Measurements from ENCODE around the gene PRPF31. TPM values are rescaled to one million over a fixed set of nuclear protein-coding genes. Genes with fewer than 3 reads are reported as not detected.

PRPF31 gene
- total RNA-seq, 5 donors from 2014 or later (not counting 1 experiment from before 2014, with no cell fraction given), result 56.3 to 75.3 (median 69.8) TPM

DNA sequence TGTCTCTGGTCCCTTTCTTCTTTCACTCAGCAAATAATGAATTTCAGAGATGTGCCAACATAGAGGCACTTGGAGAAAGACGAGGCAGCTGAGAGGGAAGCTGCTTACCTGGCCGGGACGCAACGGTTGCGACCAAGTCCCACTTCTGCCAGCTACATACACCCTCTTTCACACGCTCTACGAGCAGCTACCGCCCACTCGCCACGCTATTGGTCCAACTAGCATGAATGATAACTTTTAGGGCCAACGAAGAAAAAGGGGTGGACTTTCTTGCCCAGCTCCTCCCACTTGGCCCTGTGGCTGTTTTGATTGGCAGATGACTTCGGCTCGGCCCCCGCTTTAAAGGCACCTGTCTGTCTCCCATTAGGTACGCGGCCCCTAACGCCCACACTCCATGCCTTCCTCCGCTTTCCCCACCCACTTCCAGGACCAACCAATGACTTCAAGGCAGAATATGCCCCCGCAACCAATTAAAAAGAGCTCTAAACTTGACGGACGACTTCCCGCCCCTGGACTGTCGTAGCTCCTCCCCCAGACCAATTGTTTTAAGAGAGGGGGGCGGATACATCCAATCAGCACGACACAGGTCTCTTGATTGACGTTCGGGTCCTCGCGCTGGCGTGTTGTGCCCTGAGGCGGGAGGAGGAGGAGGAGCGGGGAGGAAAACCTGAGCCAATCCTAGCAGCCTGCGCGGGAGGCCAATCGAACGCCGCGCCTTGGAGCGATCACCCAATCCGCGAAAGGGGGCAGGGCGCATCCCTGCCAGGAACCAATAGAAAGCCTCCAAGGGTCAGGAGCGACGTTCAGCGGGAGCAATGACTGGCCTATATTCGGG, 21.5 kb downstream of the PRPF31 start:
- peaks cover 3% of the 10 kb centered on the region for H3K36me3 Mint-ChIP-seq
- Histone ChIP-seq H3K4me1 (ENCODE audit: control insufficient read depth in 1 of 2, extremely low read depth in 1 of 2, insufficient read depth in 2 of 2, low read length in 2 of 2) (peaks cover 13 to 51% of the 10 kb centered on the region in 2 experiments), H3K27ac (ENCODE audit: low read length) (peak overlapping the region; percentile 70), H3K9me3 (no peaks in the 10 kb centered on the region), H3K27me3 (replicated peaks in 1 of 2; ENCODE audit: control insufficient read depth in 2 of 2, extremely low read depth in 1 of 2, insufficient read depth in 2 of 2, low read length in 1 of 2) (peaks cover 0 to 5% of the 10 kb centered on the region in 2 experiments), H3K36me3 (ENCODE audit: control insufficient read depth in 2 of 2, extremely low read depth in 1 of 2, insufficient read depth in 1 of 2, low read length in 1 of 2) (peaks cover 0 to 20% of the 10 kb centered on the region in 2 donors), H3K4me3 (ENCODE audit: control insufficient read depth in 1 of 2, extremely low read depth in 1 of 2, low read length in 1 of 2) (peak overlapping the region; percentile 67 to 73)
- WGBS (ENCODE audit: insufficient coverage), result under 1% methylated on average over 32 of the region's 46 CpGs
- POLR2A ChIA-PET, result interaction anchor here (0.8 to 1.7 kb wide), 15 partner anchors 12 to 1984 kb away, joined by 3 to 30 read pairs (median 5); partner anchors contain the start of genes PRPF31 (in 2 of the 2), TFPT (in 2 of the 2), LENG1 (in 1 of the 2) and LENG8 (in 1 of the 2)
- ATAC-seq (replicated peaks in 1 of 4), result peak; percentile 80 to 84 (median 81)
- H3K4me1 Mint-ChIP-seq, result peaks cover 47 to 53% (median 50%) of the 10 kb centered on the region in 3 donors
- H3K4me3 Mint-ChIP-seq, result peak overlapping the region; percentile 78 to 87 (median 85)
- H3K9me3 Mint-ChIP-seq, result no peaks in the 10 kb centered on the region
- DNase-seq, result peak; percentile 95 to 100 (median 99)
- peak overlapping the region; percentile 90 to 92 for H3K27ac Mint-ChIP-seq
- no peaks in the 10 kb centered on the region for H3K27me3 Mint-ChIP-seq
- CTCF ChIA-PET, result interaction anchor here in 1 of 2 donors (0.5 to 1.9 kb wide), 16 partner anchors 20 to 1534 kb away, joined by 3 to 26 read pairs (median 4); partner anchors contain the start of genes LENG1, MBOAT7, PRPF31 and RPS9

GRCh38 chr19:54137699-54138488, 22.3 kb downstream of the PRPF31 start, which contains the start of gene CNOT3:
Gene CNOT3 (plus strand): TSS chr19:54137762. CDS start chr19:54142979, 5,217 bp downstream.
- Mint-ChIP-seq H3K9me3 (no peaks in the 10 kb centered on the region), H3K27ac (peak within 1 kb of the TSS; percentile 90 to 92), H3K36me3 (peaks cover 7% of the 10 kb centered on the region), H3K4me3 (peak within 1 kb of the TSS; percentile 78 to 88 (median 87)), H3K4me1 (peaks cover 49 to 57% (median 54%) of the 10 kb centered on the region in 3 donors), H3K27me3 (no peaks in the 10 kb centered on the region)
- ChIA-PET POLR2A (interaction anchor here (0.8 to 1.7 kb wide), 13 partner anchors 13 to 1983 kb away, joined by 3 to 30 read pairs (median 6); partner anchors contain the start of genes LENG1 (in 1 of the 2), LENG8 (in 1 of the 2), MBOAT7 (in 1 of the 2) and PRPF31 (in 1 of the 2)), CTCF (interaction anchor here in 1 of 2 donors (0.5 to 1.9 kb wide), 13 partner anchors 19 to 1534 kb away, joined by 3 to 26 read pairs (median 4); partner anchors contain the start of genes LENG1, MBOAT7, PRPF31 and RPS9)
- DNase-seq, result peak in 23 of 35 experiments; percentile 12 to 55 (median 33)
- ATAC-seq (replicated peaks in 1 of 4), result no peak
- H3K36me3 ChIP-seq (ENCODE audit: control insufficient read depth in 2 of 2, extremely low read depth in 1 of 2, insufficient read depth in 1 of 2, low read length in 1 of 2), result peaks cover 2 to 28% of the 10 kb centered on the region in 2 donors
- peak within 1 kb of the TSS; percentile 70 for H3K27ac ChIP-seq (ENCODE audit: low read length)
- peaks cover 0 to 5% of the 10 kb centered on the region in 2 experiments for H3K27me3 ChIP-seq (replicated peaks in 1 of 2; ENCODE audit: control insufficient read depth in 2 of 2, extremely low read depth in 1 of 2, insufficient read depth in 2 of 2, low read length in 1 of 2)
- H3K4me1 ChIP-seq (ENCODE audit: control insufficient read depth in 1 of 2, extremely low read depth in 1 of 2, insufficient read depth in 2 of 2, low read length in 2 of 2), result peaks cover 13 to 51% of the 10 kb centered on the region in 2 experiments
- H3K4me3 ChIP-seq (ENCODE audit: control insufficient read depth in 1 of 2, extremely low read depth in 1 of 2, low read length in 1 of 2), result peak within 1 kb of the TSS; percentile 67 to 73
- under 1% methylated on average over 75 of the region's 103 CpGs for WGBS (ENCODE audit: insufficient coverage)
- H3K9me3 ChIP-seq, result no peaks in the 10 kb centered on the region

DNA sequence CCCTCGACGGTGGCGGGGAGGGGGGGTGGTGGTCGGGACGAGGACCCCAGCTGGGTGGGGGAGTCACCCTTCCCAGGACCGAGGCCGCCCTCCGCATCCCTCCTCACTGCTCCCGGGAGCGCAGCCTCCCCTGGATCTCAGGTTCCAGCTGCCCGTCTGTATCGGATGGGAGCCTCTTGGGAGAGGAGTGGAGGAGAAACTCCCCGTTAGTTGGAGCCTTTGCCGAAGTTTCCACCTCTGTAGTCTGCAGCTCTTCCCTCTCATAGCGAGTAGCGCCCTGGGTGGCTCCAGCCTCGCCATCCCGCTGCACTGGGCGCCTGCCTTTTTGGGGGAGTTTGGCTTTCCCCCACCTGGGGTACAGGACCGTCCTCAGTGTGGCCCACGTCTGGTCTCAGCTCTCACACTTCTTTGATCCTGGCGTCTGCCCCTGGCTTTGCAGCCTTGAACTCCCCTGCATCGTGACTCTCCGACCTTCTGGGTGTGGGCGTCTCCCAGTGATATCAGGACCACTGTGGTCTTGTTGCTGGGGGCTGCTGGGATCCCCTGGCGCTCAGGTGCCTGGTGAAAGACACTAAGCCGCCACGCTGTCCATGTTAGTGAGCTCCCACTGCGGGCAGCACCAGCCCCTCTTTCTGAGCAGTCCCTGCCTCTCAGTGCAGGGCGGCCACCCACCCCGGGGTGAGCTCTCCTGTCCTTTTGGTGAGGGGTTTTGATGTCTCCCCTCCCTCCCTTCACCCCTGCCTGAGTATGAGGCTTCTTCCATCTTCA, 23.1 kb downstream of the PRPF31 start:
- H3K9me3 Mint-ChIP-seq, result no peaks in the 10 kb centered on the region
- H3K4me1 Mint-ChIP-seq, result peaks cover 49 to 57% (median 54%) of the 10 kb centered on the region in 3 donors
- no peak for ATAC-seq (replicated peaks in 1 of 4)
- peak overlapping the region; percentile 16 for H3K27ac ChIP-seq (ENCODE audit: low read length)
- peak overlapping the region; percentile 78 to 88 (median 87) for H3K4me3 Mint-ChIP-seq
- no peaks in the 10 kb centered on the region for H3K9me3 ChIP-seq
- ChIA-PET POLR2A (interaction anchor here in 1 of 2 donors (0.6 kb wide), 1 partner anchor 12 kb away, joined by 6 read pairs; no protein-coding TSS in a partner anchor), CTCF (no interaction called here)
- 17% methylated on average over 10 of the region's 31 CpGs for WGBS (ENCODE audit: insufficient coverage)
- peaks cover 13 to 47% of the 10 kb centered on the region in 2 experiments for H3K4me1 ChIP-seq (ENCODE audit: control insufficient read depth in 1 of 2, extremely low read depth in 1 of 2, insufficient read depth in 2 of 2, low read length in 2 of 2)
- H3K27ac Mint-ChIP-seq, result peak overlapping the region; percentile 89 to 91
- H3K36me3 Mint-ChIP-seq, result peaks cover 15% of the 10 kb centered on the region
- no peaks in the 10 kb centered on the region for H3K27me3 Mint-ChIP-seq
- H3K27me3 ChIP-seq (replicated peaks in 1 of 2; ENCODE audit: control insufficient read depth in 2 of 2, extremely low read depth in 1 of 2, insufficient read depth in 2 of 2, low read length in 1 of 2), result peaks cover 0 to 5% of the 10 kb centered on the region in 2 experiments
- DNase-seq, result peak in 1 of 35 experiments; percentile 31
- peaks cover 6 to 36% of the 10 kb centered on the region in 2 donors for H3K36me3 ChIP-seq (ENCODE audit: control insufficient read depth in 2 of 2, extremely low read depth in 1 of 2, insufficient read depth in 1 of 2, low read length in 1 of 2)
- H3K4me3 ChIP-seq (ENCODE audit: control insufficient read depth in 1 of 2, extremely low read depth in 1 of 2, low read length in 1 of 2), result peak overlapping the region; percentile 26 to 73

DNA sequence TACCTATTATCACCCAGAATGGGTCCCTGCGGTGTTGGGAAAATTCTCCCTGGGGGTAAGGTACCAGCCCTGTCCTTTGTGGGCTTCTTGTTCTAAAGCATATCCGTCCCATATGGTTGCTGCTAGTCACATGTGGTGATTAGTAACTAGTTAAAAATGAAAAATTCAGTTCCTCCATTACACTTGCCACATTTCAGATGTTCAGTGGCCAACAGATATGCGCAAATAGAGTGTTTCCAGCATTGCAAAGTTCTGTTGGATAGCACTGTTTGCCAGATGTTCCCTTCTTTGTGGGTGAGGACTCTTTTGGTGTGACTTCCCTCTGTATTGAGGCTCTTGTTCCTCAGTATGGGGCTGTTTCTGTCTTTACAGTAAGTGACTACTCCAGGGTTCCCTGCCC, 25.8 kb downstream of the PRPF31 start:
- H3K4me1 Mint-ChIP-seq, result peaks cover 42 to 46% (median 42%) of the 10 kb centered on the region in 3 donors
- H3K4me3 ChIP-seq (ENCODE audit: control insufficient read depth in 1 of 2, extremely low read depth in 1 of 2, low read length in 1 of 2), result no peak overlapping the region
- peaks cover 32% of the 10 kb centered on the region for H3K36me3 Mint-ChIP-seq
- H3K4me1 ChIP-seq (ENCODE audit: control insufficient read depth in 1 of 2, extremely low read depth in 1 of 2, insufficient read depth in 2 of 2, low read length in 2 of 2), result peaks cover 8 to 39% of the 10 kb centered on the region in 2 experiments
- no peaks in the 10 kb centered on the region for H3K27me3 ChIP-seq (replicated peaks in 1 of 2; ENCODE audit: control insufficient read depth in 2 of 2, extremely low read depth in 1 of 2, insufficient read depth in 2 of 2, low read length in 1 of 2)
- H3K36me3 ChIP-seq (ENCODE audit: control insufficient read depth in 2 of 2, extremely low read depth in 1 of 2, insufficient read depth in 1 of 2, low read length in 1 of 2), result peaks cover 15 to 63% of the 10 kb centered on the region in 2 donors
- DNase-seq (no peak), ATAC-seq (replicated peaks in 1 of 4) (no peak)
- H3K27ac ChIP-seq (ENCODE audit: low read length), result no peak overlapping the region
- H3K9me3 Mint-ChIP-seq, result no peaks in the 10 kb centered on the region
- no peak overlapping the region for H3K4me3 Mint-ChIP-seq
- H3K27ac Mint-ChIP-seq, result no peak overlapping the region
- WGBS (ENCODE audit: insufficient coverage), result no CpG with 5 or more reads among the region's 3 CpGs
- no peaks in the 10 kb centered on the region for H3K9me3 ChIP-seq
- no peaks in the 10 kb centered on the region for H3K27me3 Mint-ChIP-seq
- ChIA-PET POLR2A (no interaction called here), CTCF (no interaction called here)

- Mint-ChIP-seq H3K4me1 (peaks cover 37 to 41% (median 37%) of the 10 kb centered on the region in 3 donors), H3K36me3 (peaks cover 41% of the 10 kb centered on the region), H3K4me3 (no peak overlapping the region), H3K27ac (peak overlapping the region in 1 of 2 donors; percentile 51), H3K9me3 (no peaks in the 10 kb centered on the region), H3K27me3 (no peaks in the 10 kb centered on the region)
- POLR2A ChIA-PET, result no interaction called here
- H3K4me1 ChIP-seq (ENCODE audit: control insufficient read depth in 1 of 2, extremely low read depth in 1 of 2, insufficient read depth in 2 of 2, low read length in 2 of 2), result peaks cover 4 to 34% of the 10 kb centered on the region in 2 experiments
- peaks cover 15 to 72% of the 10 kb centered on the region in 2 donors for H3K36me3 ChIP-seq (ENCODE audit: control insufficient read depth in 2 of 2, extremely low read depth in 1 of 2, insufficient read depth in 1 of 2, low read length in 1 of 2)
- no peaks in the 10 kb centered on the region for H3K9me3 ChIP-seq
- CTCF ChIA-PET, result no interaction called here
- no peak for DNase-seq
- no peak for ATAC-seq (replicated peaks in 1 of 4)
- no peak overlapping the region for H3K4me3 ChIP-seq (ENCODE audit: control insufficient read depth in 1 of 2, extremely low read depth in 1 of 2, low read length in 1 of 2)
- WGBS (ENCODE audit: insufficient coverage), result no CpG with 5 or more reads among the region's 7 CpGs
- H3K27me3 ChIP-seq (replicated peaks in 1 of 2; ENCODE audit: control insufficient read depth in 2 of 2, extremely low read depth in 1 of 2, insufficient read depth in 2 of 2, low read length in 1 of 2), result no peaks in the 10 kb centered on the region
- no peak overlapping the region for H3K27ac ChIP-seq (ENCODE audit: low read length)
Observed at GRCh38 chr19:54142166-54142780, 26.7 kb downstream of the PRPF31 start.

Data from T-cell (primary cell).